GM21619 (cell line): Measurements from ENCODE around the gene VAX1.
"Not testable (repeated sequence)": the region's sequence is repeated elsewhere in the genome, so short reads cannot be mapped to it uniquely, and the experiment has no call there.

Experiments
- ATAC-seq: cut with Tn5 transposase; IDR thresholded peaks from one replicate; pipeline ENCODE4 v1.9.1; 2021; ENCODE audit not compliant: unreplicated experiment

VAX1 gene

DNA sequence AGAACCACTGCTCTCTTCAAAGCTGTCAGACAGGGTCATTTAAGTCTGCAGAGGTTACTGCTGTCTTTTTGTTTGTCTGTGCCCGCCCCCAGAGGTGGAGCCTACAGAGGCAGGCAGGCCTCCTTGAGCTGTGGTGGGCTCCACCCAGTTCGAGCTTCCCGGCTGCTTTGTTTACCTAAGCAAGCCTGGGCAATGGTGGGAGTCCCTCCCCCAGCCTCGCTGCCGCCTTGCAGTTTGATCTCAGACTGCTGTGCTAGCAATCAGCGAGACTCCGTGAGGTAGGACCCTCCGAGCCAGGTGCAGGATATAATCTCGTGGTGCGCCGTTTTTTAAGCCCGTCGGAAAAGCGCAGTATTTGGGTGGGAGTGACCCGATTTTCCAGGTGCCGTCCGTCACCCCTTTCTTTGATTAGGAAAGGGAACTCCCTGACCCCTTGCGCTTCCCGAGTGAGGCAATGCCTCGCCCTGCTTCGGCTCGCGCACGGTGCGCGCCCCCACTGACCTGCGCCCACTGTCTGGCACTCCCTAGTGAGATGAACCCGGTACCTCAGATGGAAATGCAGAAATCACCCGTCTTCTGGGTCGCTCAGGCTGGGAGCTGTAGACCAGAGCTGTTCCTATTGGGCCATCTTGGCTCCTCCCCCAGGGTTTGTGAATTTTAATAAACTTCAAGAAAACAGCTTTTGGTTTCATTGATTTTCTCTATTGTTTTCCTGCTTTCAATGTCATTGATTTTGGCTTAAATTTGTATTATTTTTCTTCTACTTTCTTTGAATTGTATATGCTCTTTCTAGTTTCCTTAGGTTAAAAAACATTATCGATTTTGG, 53.4 kb downstream of the VAX1 start:
- ATAC-seq = not testable (repeated sequence)
